SK-N-SH treated with all-trans-retinoic acid at 6 μM for 48 hours (cell line): ENCODE data around the gene DNMT3A.

ENCODE experiments used
- ZFP3 ChIP-seq: fragments of 250-450 bp; sonication (Bioruptor Pico); IDR thresholded peaks from 2 replicates; pipeline ENCODE4 v1.5.0; 2020; ENCODE audit warnings: mild to moderate bottlenecking, moderate library complexity
- ZFP30 ChIP-seq: fragments of 450-650 bp; formaldehyde crosslinking; IDR thresholded peaks from 2 replicates; pipeline ENCODE4 v1.5.0; 2022; ENCODE audit warnings: mild to moderate bottlenecking, moderate library complexity

- TF ChIP-seq ZFP3 (no peak), ZFP30 (CRISPR knock-in tag) (no peak)
Observed at GRCh38 chr2:25190536-25190935, 151.2 kb downstream of the DNMT3A start.
